ENCODE measurements around the gene ATP23. TPM values are rescaled to one million over a fixed set of nuclear protein-coding genes. Genes with fewer than 3 reads are reported as not detected.

ATP23 gene
- total RNA-seq, 1 experiment from 2014 or later = 9.1 TPM

DNA sequence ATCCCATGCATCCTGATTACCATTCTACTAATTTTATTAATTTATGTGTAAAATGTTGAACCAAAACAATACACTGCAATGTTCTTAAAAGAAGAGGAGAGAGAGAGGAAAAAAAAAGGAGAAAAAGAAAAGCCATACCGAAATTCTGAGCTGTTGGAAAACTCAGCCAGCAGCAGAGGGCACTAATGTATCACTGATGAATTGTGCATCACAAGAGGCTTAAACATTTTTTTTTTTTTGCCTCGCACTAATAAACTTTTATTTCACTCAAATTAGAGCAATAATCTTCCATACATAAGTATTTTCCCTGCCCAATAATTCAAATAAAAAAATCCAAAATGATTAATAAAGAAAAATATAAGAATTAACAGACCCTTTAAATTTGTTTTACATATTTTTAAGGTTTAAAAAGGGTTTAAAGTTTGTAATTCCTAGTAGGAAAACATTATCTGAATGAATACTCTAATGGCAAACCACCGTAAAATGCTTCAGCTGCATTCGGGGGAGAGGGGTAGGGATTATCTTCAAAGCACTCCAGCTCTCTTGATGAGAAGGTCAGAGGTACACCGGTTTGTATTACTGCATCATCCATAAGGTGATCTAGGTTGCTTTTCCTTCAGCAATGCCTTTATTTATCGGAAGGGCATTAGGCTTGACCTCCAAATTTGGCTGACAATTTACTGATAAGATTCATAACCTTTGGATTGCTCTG lies 41.9 kb downstream of the ATP23 start (continued):
- TF ChIP-seq REST (IDR thresholded peaks at IDR 0.05; ENCODE audit: low read depth) (no peak), ZFX (IDR thresholded peaks at IDR 0.05) (no peak), TCF7L2 (IDR thresholded peaks at IDR 0.05; ENCODE audit: borderline replicate concordance, extremely low read depth, insufficient read depth, insufficient read length) (no peak), POLR2A (IDR thresholded peaks at IDR 0.05; ENCODE audit: borderline replicate concordance, extremely low read depth, insufficient read depth, insufficient read length) (no peak), SP1 (IDR thresholded peaks at IDR 0.05; ENCODE audit: low read depth) (no peak), EGR1 (IDR thresholded peaks at IDR 0.05; ENCODE audit: low read depth) (no peak), EZH2 (IDR thresholded peaks at IDR 0.05) (no peak), SIN3A (IDR thresholded peaks at IDR 0.05; ENCODE audit: low read depth) (no peak), ZBTB33 (IDR thresholded peaks at IDR 0.05; ENCODE audit: extremely low read depth, insufficient replicate concordance, low read length) (no peak)
- TF ChIP-seq, protein P1, sequence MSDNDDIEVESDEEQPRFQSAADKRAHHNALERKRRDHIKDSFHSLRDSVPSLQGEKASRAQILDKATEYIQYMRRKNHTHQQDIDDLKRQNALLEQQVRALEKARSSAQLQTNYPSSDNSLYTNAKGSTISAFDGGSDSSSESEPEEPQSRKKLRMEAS (IDR thresholded peaks at IDR 0.05) = no peak
